H1 (cell line): Measurements from ENCODE around the gene ACMSD. TPM values are rescaled to one million over a fixed set of nuclear protein-coding genes. Genes with fewer than 3 reads are reported as not detected.

Experiments
- CHD7 ChIP-seq: fragments of 300-600 bp; sonication (generic); IDR thresholded peaks from 2 replicates; pipeline ENCODE4 v1.7.1; 2012; ENCODE audit warnings: low read length, moderate library complexity, mild to moderate bottlenecking, inconsistent platforms; ENCODE audit not compliant: insufficient replicate concordance
- CTCF ChIP-seq, 3 experiments: IDR thresholded peaks; 1 replicate in 2 of 3; 2 replicates in 1 of 3; pipeline versions ENCODE4 v1.5.1 to v1.6.1; 2011; ENCODE audit warnings: low read length in 3 of 3, mild to moderate bottlenecking in 3 of 3, inconsistent platforms in 2 of 3, low read depth in 1 of 3, moderate library complexity in 1 of 3; ENCODE audit not compliant: insufficient read depth in 1 of 3; ENCODE audit errors: control extremely low read depth in 1 of 3
- polyA plus RNA-seq, 7 experiments: library from polyadenylated mRNA; depleted of rRNA in 3 of 7; stranded (reverse) in 5 of 7; unstranded in 2 of 7; fragments of >200 nt in 5 of 7; fragments of 200-250 nt in 2 of 7; gene quantifications; 1 replicate in 5 of 7; 2 replicates in 1 of 7; 4 replicates in 1 of 7; pipeline versions ENCODE4 v1.2.1 to v1.2.3, GENCODE V29; 2011 to 2013; ENCODE audit warnings: missing spikeins in 2 of 7, mixed read lengths in 2 of 7
- total RNA-seq: library from RNA; stranded (reverse); fragmentation: NEBNext Ultra II Directional; extraction: Animal tissue kit (Norgen Biotek cat#: 25700); gene quantifications from 2 replicates; pipeline ENCODE4 v1.2.1, GENCODE V29; 2021

ACMSD gene
- total and polyA plus RNA-seq, 2 of the 8 experiments (the other 6 are each of a cell fraction or from before 2014, with no cell fraction given) = not detected

GRCh38 chr2:134845719-134846118, 7.3 kb downstream of the ACMSD start (continued):
- TF ChIP-seq CTCF (IDR thresholded peaks at IDR 0.05; ENCODE audit: control extremely low read depth in 1 of 3, insufficient read depth in 1 of 3, low read depth in 1 of 3, low read length in 3 of 3) = no peak
- TF ChIP-seq CHD7 = no peak
